Measurements from ENCODE around the gene ATXN7.

DNA sequence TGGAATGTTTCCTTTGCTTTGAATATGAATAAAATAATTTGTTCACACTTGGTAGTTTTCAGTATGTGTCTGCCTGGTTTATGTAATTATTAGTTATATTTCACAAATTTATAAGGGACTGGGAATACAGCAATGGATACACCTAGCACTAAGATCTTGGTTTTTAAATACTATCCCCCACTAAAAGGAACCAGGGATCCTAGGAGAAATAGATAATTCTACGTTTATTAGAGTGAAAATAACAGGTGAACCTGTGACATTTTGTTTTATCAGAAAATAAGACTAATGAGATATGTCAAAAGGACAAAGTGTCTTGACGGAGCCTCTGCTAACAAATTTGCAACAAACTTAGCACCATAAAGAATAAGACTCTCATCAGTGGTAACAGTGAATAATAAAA lies 156.2 kb downstream of the ATXN7 start:
- TF ChIP-seq POU2F2 (IDR thresholded peaks at IDR 0.05; ENCODE audit: borderline replicate concordance, low read depth, low read length) (no peak), RAD21 (IDR thresholded peaks at IDR 0.05; ENCODE audit: insufficient read depth, low read depth, low read length) (no peak), ZSCAN29 (IDR thresholded peaks at IDR 0.05) (no peak), SUZ12 (IDR thresholded peaks at IDR 0.05; ENCODE audit: unreplicated experiment) (no peak), BHLHE40 (IDR thresholded peaks at IDR 0.05; ENCODE audit: borderline replicate concordance in 1 of 2, low read depth in 2 of 2, low read length in 1 of 2) (no peak), MEF2B (IDR thresholded peaks at IDR 0.05; ENCODE audit: partially characterized antibody, poor library complexity, severe bottlenecking) (no peak), ZZZ3 (IDR thresholded peaks at IDR 0.05; ENCODE audit: control insufficient read depth, insufficient read length, low read depth) (no peak), CHD2 (IDR thresholded peaks at IDR 0.05; ENCODE audit: borderline replicate concordance, low read depth, low read length) (no peak), SMC3 (IDR thresholded peaks at IDR 0.05; ENCODE audit: borderline replicate concordance, low read length) (no peak)
- TF ChIP-seq, protein P1, sequence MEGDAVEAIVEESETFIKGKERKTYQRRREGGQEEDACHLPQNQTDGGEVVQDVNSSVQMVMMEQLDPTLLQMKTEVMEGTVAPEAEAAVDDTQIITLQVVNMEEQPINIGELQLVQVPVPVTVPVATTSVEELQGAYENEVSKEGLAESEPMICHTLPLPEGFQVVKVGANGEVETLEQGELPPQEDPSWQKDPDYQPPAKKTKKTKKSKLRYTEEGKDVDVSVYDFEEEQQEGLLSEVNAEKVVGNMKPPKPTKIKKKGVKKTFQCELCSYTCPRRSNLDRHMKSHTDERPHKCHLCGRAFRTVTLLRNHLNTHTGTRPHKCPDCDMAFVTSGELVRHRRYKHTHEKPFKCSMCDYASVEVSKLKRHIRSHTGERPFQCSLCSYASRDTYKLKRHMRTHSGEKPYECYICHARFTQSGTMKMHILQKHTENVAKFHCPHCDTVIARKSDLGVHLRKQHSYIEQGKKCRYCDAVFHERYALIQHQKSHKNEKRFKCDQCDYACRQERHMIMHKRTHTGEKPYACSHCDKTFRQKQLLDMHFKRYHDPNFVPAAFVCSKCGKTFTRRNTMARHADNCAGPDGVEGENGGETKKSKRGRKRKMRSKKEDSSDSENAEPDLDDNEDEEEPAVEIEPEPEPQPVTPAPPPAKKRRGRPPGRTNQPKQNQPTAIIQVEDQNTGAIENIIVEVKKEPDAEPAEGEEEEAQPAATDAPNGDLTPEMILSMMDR (IDR thresholded peaks at IDR 0.05 in 2 of 3, conservative IDR thresholded peaks at IDR 0.05 in 1 of 3; ENCODE audit: control insufficient read depth in 2 of 3, extremely low read depth in 1 of 3, insufficient read depth in 1 of 3, low read depth in 3 of 3, low read length in 3 of 3), result no peak
- TF ChIP-seq, protein P2, sequence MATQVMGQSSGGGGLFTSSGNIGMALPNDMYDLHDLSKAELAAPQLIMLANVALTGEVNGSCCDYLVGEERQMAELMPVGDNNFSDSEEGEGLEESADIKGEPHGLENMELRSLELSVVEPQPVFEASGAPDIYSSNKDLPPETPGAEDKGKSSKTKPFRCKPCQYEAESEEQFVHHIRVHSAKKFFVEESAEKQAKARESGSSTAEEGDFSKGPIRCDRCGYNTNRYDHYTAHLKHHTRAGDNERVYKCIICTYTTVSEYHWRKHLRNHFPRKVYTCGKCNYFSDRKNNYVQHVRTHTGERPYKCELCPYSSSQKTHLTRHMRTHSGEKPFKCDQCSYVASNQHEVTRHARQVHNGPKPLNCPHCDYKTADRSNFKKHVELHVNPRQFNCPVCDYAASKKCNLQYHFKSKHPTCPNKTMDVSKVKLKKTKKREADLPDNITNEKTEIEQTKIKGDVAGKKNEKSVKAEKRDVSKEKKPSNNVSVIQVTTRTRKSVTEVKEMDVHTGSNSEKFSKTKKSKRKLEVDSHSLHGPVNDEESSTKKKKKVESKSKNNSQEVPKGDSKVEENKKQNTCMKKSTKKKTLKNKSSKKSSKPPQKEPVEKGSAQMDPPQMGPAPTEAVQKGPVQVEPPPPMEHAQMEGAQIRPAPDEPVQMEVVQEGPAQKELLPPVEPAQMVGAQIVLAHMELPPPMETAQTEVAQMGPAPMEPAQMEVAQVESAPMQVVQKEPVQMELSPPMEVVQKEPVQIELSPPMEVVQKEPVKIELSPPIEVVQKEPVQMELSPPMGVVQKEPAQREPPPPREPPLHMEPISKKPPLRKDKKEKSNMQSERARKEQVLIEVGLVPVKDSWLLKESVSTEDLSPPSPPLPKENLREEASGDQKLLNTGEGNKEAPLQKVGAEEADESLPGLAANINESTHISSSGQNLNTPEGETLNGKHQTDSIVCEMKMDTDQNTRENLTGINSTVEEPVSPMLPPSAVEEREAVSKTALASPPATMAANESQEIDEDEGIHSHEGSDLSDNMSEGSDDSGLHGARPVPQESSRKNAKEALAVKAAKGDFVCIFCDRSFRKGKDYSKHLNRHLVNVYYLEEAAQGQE (IDR thresholded peaks at IDR 0.05; ENCODE audit: low read depth, low read length), result no peak

All from GM12878 (cell line).